Measurements from ENCODE around the gene SOD3. TPM values are rescaled to one million over a fixed set of nuclear protein-coding genes. Genes with fewer than 3 reads are reported as not detected.

The SOD3 gene, protein sequence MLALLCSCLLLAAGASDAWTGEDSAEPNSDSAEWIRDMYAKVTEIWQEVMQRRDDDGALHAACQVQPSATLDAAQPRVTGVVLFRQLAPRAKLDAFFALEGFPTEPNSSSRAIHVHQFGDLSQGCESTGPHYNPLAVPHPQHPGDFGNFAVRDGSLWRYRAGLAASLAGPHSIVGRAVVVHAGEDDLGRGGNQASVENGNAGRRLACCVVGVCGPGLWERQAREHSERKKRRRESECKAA
- 100 to 1,000 TPM; 199 to 801 (median 448) TPM for total RNA-seq

GRCh38 chr4:24794916-24795665, at the start of gene SOD3:
TSS of gene SOD3 (plus strand) at chr4:24795573. CDS start at chr4:24799522, 3,949 bp downstream.
- peaks cover 0 to 4% of the 10 kb centered on the region in 2 donors for H3K36me3 ChIP-seq
- TF ChIP-seq CTCF (IDR thresholded peaks at IDR 0.05), result no peak
- TF ChIP-seq POLR2A (IDR thresholded peaks at IDR 0.05), result peak; percentile 86 to 94
- peak; percentile 98 for TF ChIP-seq POLR2AphosphoS5 (IDR thresholded peaks at IDR 0.05)
- no peak for TF ChIP-seq EP300 (IDR thresholded peaks at IDR 0.05)
- H3K4me1 ChIP-seq, result peaks cover 0 to 65% (median 10%) of the 10 kb centered on the region in 3 donors
- H3K9me3 ChIP-seq, result no peaks in the 10 kb centered on the region
- 2 to 10% methylated on average over 8 to 18 of the region's 21 CpGs for WGBS, 2 donors (ENCODE audit: low coverage in 1 of 2)
- H3K27ac ChIP-seq, result peak within 1 kb of the TSS; percentile 93 to 97 (median 94)
- peak within 1 kb of the TSS; percentile 47 to 58 for H3K4me3 ChIP-seq
- H3K27me3 ChIP-seq, result no peaks in the 10 kb centered on the region
- peak; percentile 96 for ATAC-seq

- no peaks in the 10 kb centered on the region for H3K36me3 ChIP-seq
- no peaks in the 10 kb centered on the region for H3K9me3 ChIP-seq
- peaks cover 0 to 20% (median 8%) of the 10 kb centered on the region in 3 donors for H3K4me1 ChIP-seq
- H3K27me3 ChIP-seq, result no peaks in the 10 kb centered on the region
- no peak for ATAC-seq
- no peak for TF ChIP-seq CTCF (IDR thresholded peaks at IDR 0.05)
- no peak for TF ChIP-seq EP300 (IDR thresholded peaks at IDR 0.05)
- TF ChIP-seq POLR2AphosphoS5 (IDR thresholded peaks at IDR 0.05), result no peak
- TF ChIP-seq POLR2A (IDR thresholded peaks at IDR 0.05), result no peak
- H3K27ac ChIP-seq, result no peak overlapping the region
- no peak overlapping the region for H3K4me3 ChIP-seq
- 84 to 96% methylated on average over 3 to 4 of the region's 4 CpGs for WGBS, 2 donors (ENCODE audit: low coverage in 1 of 2)
Measured at GRCh38 chr4:24747234-24747975, 48.0 kb upstream of the SOD3 start.

DNA sequence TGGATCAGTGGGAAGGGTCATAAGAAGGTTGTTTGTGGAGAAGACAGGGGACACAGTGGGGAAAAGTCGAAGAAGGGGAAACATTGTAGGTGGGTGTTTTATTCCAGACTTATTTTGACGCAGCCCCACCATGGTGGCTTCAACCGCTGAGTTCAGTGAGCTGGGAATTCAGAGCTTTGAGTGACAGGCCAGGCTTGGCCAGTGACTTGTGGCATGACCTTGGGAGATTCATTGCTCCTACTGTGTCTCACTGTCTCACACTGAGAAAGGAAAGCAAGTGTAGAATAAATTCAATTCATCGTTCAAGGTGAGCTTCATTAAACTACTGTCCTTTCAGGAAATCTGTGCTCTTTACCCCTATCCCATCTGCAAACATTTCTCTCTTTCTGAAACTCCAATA, 47.4 kb upstream of the SOD3 start:
- Histone ChIP-seq H3K27ac (no peak overlapping the region), H3K27me3 (no peaks in the 10 kb centered on the region), H3K4me1 (peaks cover 0 to 20% (median 7%) of the 10 kb centered on the region in 3 donors), H3K4me3 (no peak overlapping the region), H3K36me3 (no peaks in the 10 kb centered on the region), H3K9me3 (no peaks in the 10 kb centered on the region)
- 90 to 93% methylated on average over 2 to 4 of the region's 4 CpGs for WGBS, 2 donors (ENCODE audit: low coverage in 1 of 2)
- TF ChIP-seq POLR2AphosphoS5 (IDR thresholded peaks at IDR 0.05), result no peak
- no peak for TF ChIP-seq POLR2A (IDR thresholded peaks at IDR 0.05)
- no peak for TF ChIP-seq CTCF (IDR thresholded peaks at IDR 0.05)
- no peak for TF ChIP-seq EP300 (IDR thresholded peaks at IDR 0.05)
- ATAC-seq, result no peak

GRCh38 chr4:24748758-24749350, 46.5 kb upstream of the SOD3 start:
- no peak overlapping the region for H3K4me3 ChIP-seq
- H3K4me1 ChIP-seq, result peaks cover 0 to 11% (median 4%) of the 10 kb centered on the region in 3 donors
- no peak for ATAC-seq
- 78 to 85% methylated on average over 8 to 10 of the region's 10 CpGs for WGBS, 2 donors (ENCODE audit: low coverage in 1 of 2)
- no peaks in the 10 kb centered on the region for H3K27me3 ChIP-seq
- H3K9me3 ChIP-seq, result no peaks in the 10 kb centered on the region
- no peak overlapping the region for H3K27ac ChIP-seq
- no peaks in the 10 kb centered on the region for H3K36me3 ChIP-seq
- TF ChIP-seq EP300 (IDR thresholded peaks at IDR 0.05) (no peak), CTCF (IDR thresholded peaks at IDR 0.05) (no peak), POLR2A (IDR thresholded peaks at IDR 0.05) (no peak), POLR2AphosphoS5 (IDR thresholded peaks at IDR 0.05) (no peak)

All from gastroesophageal sphincter (tissue), 4 donors.